ENCODE measurements around the gene CNTNAP5.
"Not testable (repeated sequence)": the region's sequence is repeated elsewhere in the genome, so short reads cannot be mapped to it uniquely, and the experiment has no call there.

Gene CNTNAP5

GRCh38 chr2:124328397-124328796 is 303.3 kb downstream of the CNTNAP5 start:
- Mint-ChIP-seq H3K9me3 (peaks cover 23% of the 10 kb centered on the region), H3K27ac (no peak overlapping the region), H3K4me1 (no peaks in the 10 kb centered on the region), H3K36me3 (no peaks in the 10 kb centered on the region), H3K4me3 (no peak overlapping the region)
- DNase-seq (ENCODE audit: low spot score in 2 of 2) (no peak), ATAC-seq (no peak)

DNA sequence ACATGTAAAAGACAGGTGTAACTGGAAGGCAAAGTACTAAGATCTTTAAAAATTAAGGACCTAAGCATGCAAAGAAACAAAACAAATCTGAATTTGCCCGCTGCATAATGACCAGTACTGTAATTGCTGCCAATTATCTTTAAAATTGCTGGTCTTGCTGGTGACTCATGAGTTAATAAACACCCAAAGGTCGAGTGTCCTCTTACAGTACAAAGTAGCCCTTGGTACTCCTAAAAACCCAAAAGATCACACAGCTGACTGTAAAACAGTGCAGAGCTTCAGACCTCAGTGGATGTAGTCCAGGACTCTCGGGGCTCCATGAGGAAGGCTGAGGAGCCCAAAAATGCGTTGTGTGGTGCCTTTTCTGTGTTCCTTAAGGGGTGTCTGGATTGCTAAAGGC is 308.7 kb downstream of the CNTNAP5 start:
- DNase-seq (ENCODE audit: low spot score in 2 of 2) (no peak), ATAC-seq (no peak)
- H3K9me3 Mint-ChIP-seq = peaks cover 11% of the 10 kb centered on the region
- H3K36me3 Mint-ChIP-seq = no peaks in the 10 kb centered on the region
- no peak overlapping the region for H3K4me3 Mint-ChIP-seq
- no peaks in the 10 kb centered on the region for H3K4me1 Mint-ChIP-seq
- H3K27ac Mint-ChIP-seq = no peak overlapping the region

DNA sequence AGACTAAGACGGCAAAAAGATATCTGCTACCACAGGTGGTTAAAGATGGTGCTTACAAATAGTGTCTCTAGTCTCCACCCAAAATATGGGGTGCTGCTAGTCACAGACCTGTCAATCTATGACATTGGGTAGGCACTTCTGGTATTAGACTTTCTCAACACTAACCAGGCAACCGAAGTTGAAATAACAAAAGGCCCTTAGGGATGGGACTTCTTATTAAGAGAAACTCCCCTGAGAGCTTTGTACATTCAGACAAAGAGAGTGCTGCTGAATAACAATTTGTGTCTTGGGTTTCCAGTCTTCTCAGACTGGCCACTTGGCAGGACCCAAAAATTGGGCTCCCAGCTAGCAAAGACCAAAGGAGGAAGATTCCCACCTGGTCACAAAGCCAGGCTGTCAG is 310.0 kb downstream of the CNTNAP5 start:
- Mint-ChIP-seq H3K9me3 (peaks cover 17% of the 10 kb centered on the region), H3K27ac (no peak overlapping the region), H3K36me3 (no peaks in the 10 kb centered on the region), H3K4me1 (no peaks in the 10 kb centered on the region), H3K4me3 (no peak overlapping the region)
- DNase-seq (ENCODE audit: low spot score in 2 of 2) (no peak), ATAC-seq (no peak)

DNA sequence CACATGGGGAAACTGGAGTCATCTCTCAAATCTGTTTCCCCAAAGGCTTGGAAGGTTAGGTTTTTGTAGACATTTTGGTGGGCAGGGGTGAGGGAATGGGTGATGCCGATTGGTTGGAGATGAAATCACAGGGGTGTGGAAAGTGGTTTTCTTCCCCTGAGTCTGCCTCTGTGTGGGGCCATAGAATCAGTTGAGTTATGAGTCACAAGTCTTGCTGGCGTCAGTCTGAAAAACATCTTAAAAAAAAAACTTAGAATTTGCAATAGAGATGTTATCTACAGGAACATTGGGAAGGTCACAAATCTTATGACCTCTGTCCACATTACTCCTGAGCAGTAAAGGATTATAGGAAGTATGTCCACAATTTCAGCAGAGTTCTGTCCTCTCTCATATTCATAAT is 314.6 kb downstream of the CNTNAP5 start:
- H3K4me3 Mint-ChIP-seq = no peak overlapping the region
- no peak overlapping the region for H3K27ac Mint-ChIP-seq
- DNase-seq (ENCODE audit: low spot score in 2 of 2) = no peak
- ATAC-seq = no peak
- H3K9me3 Mint-ChIP-seq = peaks cover 19% of the 10 kb centered on the region
- no peaks in the 10 kb centered on the region for H3K36me3 Mint-ChIP-seq
- H3K4me1 Mint-ChIP-seq = no peaks in the 10 kb centered on the region

DNA sequence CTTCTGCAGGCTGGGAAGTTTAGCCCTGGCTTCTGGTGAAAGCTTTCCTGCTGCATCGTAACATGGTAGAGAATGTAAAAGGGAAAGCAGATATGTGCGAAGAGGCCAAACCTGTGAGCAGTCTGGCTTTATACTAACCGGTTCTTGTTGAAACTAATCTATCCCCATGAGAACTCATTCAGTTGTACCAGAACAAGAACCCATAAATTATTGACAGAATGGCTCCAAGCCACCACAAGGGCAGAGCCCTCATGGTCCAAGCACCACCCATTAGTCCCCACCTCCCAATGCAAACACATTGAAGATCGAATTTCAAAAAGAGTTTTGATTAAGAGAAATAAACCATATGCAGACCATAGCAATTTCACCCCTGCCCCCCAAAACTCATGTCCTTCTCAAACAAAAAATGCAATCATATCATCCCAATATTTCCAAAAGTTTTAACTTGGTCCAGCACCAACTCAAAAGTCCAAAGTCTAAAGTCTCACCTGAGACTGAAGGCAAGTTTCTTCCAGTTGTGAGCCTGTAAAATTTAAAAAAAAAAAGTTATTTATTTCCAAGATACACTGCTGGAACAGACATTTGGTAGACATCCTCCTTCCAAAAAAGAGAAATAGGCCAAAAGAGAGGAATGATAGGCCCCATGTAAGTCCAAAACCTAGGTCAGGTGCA is 318.9 kb downstream of the CNTNAP5 start:
- peaks cover 8% of the 10 kb centered on the region for H3K9me3 Mint-ChIP-seq
- H3K27ac Mint-ChIP-seq = no peak overlapping the region
- no peak for ATAC-seq
- no peaks in the 10 kb centered on the region for H3K36me3 Mint-ChIP-seq
- no peak overlapping the region for H3K4me3 Mint-ChIP-seq
- no peak for DNase-seq (ENCODE audit: low spot score in 2 of 2)
- no peaks in the 10 kb centered on the region for H3K4me1 Mint-ChIP-seq

DNA sequence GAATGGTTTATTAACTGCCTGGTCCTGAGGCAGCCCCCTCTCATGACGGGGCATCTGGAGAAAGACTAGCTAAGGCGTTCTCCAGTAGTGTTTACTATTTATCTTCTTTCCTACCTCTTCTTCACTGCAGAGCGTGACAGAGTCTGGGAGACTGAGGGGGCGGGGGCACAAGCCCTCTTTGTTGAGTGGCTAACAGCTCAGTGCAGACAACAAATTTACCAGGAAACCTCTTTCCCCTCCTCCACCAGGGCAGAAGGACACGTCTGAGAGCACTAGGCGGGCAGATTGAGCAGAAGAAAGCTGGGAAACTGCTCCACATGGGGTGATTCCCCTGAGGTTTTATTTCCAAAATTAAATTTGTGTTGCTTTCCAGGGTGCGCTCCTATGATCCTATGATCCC is 322.1 kb downstream of the CNTNAP5 start:
- Mint-ChIP-seq H3K36me3 (no peaks in the 10 kb centered on the region), H3K9me3 (peaks cover 3% of the 10 kb centered on the region), H3K4me1 (no peaks in the 10 kb centered on the region), H3K27ac (no peak overlapping the region), H3K4me3 (no peak overlapping the region)
- DNase-seq (ENCODE audit: low spot score in 2 of 2) (no peak), ATAC-seq (no peak)

GRCh38 chr2:124353656-124354055 is 328.6 kb downstream of the CNTNAP5 start:
- Mint-ChIP-seq H3K4me1 (no peaks in the 10 kb centered on the region), H3K27ac (no peak overlapping the region), H3K36me3 (no peaks in the 10 kb centered on the region), H3K9me3 (peaks cover 10% of the 10 kb centered on the region), H3K4me3 (no peak overlapping the region)
- ATAC-seq = no peak
- no peak for DNase-seq (ENCODE audit: low spot score in 2 of 2)

- Mint-ChIP-seq H3K27ac (no peak overlapping the region), H3K9me3 (peaks cover 10% of the 10 kb centered on the region), H3K4me3 (no peak overlapping the region), H3K36me3 (no peaks in the 10 kb centered on the region), H3K4me1 (no peaks in the 10 kb centered on the region)
- DNase-seq (ENCODE audit: low spot score in 2 of 2) = no peak
- no peak for ATAC-seq
These were observed 329.4 kb downstream of the CNTNAP5 start for GRCh38 chr2:124354466-124354865.

GRCh38 chr2:124361966-124362365 is 336.9 kb downstream of the CNTNAP5 start:
- H3K27ac Mint-ChIP-seq; H3K4me3 Mint-ChIP-seq; ATAC-seq; H3K36me3 Mint-ChIP-seq; H3K4me1 Mint-ChIP-seq; DNase-seq (ENCODE audit: low spot score in 2 of 2): not testable (repeated sequence)
- peaks cover 14% of the 10 kb centered on the region for H3K9me3 Mint-ChIP-seq

DNA sequence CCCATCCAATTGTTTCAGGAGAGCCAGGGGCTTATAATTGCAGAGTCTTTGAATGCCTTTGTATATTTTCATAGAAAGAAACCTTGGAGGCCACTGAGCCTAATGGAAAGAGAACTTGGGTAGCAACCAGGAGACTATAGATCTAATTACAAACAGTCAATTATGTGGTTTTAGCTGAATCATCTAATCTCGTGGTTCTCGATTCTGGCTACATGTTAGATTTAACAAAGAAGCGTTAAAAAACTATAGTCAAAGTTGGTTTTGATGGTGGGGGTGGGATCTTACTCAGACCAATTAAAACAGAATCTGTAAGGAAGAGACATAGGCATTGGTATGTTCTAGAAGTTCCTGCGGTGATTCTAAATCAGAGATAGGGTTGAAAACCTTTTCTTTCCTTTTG is 344.1 kb downstream of the CNTNAP5 start:
- Mint-ChIP-seq H3K4me1 (no peaks in the 10 kb centered on the region), H3K9me3 (peaks cover 18% of the 10 kb centered on the region), H3K36me3 (no peaks in the 10 kb centered on the region), H3K4me3 (no peak overlapping the region), H3K27ac (no peak overlapping the region)
- ATAC-seq = no peak
- no peak for DNase-seq (ENCODE audit: low spot score in 2 of 2)

DNA sequence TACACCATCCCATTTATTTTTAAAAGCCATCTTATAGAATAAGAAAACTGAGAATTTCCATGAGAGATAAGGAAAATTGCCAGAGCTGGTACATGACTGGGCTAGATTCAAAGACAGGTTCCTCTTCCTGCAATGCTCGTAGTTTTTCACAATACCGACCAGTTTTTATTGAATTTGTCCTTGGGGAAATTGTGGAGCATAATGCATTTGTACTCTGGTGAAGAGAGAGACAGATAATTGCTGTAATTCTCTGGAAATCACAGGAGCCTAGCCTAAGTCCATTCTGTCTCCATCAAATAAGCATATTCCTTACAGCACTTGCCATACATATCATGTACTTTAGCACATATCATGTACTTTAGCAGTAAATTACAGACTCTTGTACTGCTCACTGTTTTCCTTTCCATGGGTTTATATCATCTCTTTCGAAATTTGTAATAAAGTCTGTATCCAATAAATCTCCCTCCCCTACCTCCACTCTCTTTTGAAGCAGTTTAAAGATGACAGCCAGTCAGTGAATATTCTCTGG is 355.2 kb downstream of the CNTNAP5 start:
- DNase-seq (ENCODE audit: low spot score in 2 of 2) (no peak), ATAC-seq (no peak)
- H3K27ac Mint-ChIP-seq = no peak overlapping the region
- H3K4me1 Mint-ChIP-seq = no peaks in the 10 kb centered on the region
- H3K9me3 Mint-ChIP-seq = peaks cover 8% of the 10 kb centered on the region
- no peaks in the 10 kb centered on the region for H3K36me3 Mint-ChIP-seq
- no peak overlapping the region for H3K4me3 Mint-ChIP-seq

DNA sequence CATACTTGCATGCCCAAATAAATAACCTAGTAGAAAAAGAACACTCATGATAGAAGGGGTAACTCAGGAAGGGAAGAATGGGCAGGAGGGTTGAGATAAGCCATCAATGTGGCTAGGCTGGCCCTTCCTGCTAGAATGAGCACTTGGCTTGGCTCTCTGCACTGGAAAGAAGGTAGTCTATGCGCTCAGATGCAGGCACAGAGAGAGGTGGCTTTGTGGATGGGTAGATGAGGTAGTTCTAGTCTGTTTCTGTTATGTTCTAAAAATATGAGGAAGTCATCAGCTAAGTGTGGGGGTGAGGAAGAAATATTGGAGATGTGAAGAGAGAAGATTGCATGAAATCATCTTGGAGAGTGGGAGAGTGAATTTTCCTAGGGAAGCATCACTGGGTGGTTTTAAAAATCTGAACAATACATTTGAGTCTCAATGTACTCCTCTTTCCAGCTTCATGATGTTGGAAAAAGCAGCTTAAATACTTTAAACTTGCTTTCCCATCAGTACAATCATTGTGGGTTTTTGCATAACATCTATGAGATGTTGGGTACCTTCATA is 357.1 kb downstream of the CNTNAP5 start:
- Mint-ChIP-seq H3K36me3 (no peaks in the 10 kb centered on the region), H3K4me3 (no peak overlapping the region), H3K4me1 (no peaks in the 10 kb centered on the region), H3K27ac (no peak overlapping the region), H3K9me3 (peaks cover 4% of the 10 kb centered on the region)
- DNase-seq (ENCODE audit: low spot score in 2 of 2) (no peak), ATAC-seq (no peak)

DNA sequence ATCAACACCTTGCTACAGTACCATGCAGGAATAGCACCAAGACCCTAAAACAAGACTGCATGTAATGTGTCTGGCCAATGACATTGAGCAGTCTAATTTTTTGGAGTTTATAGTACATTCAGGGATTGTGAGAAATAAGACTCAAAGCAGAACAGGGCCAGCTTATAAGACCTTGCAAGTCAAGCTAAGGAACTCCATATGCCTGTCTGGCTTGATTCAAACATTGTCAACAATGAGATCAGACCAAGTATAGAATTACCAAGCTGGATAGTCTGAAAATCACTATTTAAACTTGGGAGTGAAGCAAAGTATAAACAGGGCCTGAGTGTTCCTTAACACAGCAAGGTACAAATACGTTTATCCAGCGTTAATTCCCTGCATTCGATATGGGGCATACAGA is 370.9 kb downstream of the CNTNAP5 start:
- no peak for ATAC-seq
- H3K4me1 Mint-ChIP-seq = no peaks in the 10 kb centered on the region
- H3K4me3 Mint-ChIP-seq = no peak overlapping the region
- peaks cover 7% of the 10 kb centered on the region for H3K9me3 Mint-ChIP-seq
- no peak overlapping the region for H3K27ac Mint-ChIP-seq
- H3K36me3 Mint-ChIP-seq = no peaks in the 10 kb centered on the region
- no peak for DNase-seq (ENCODE audit: low spot score in 2 of 2)

DNA sequence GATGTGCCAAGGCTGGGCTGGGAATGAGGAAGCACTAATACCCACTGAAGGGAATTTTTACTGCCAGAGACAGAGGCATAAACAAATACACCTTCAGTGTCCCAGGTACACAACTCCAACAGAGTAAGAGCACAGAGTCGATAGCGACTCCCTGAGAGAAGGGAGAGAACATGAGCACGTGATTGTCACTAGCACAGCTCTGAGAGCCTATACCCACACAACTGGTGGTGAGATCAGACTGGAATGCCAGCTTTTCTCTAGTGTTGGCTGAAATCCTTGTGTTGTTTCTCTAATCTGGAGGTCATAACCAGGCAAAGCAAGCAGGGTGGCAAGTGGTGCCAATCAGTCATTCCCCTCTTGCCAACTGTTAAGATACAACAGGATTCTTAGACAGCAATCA is 377.2 kb downstream of the CNTNAP5 start:
- Mint-ChIP-seq H3K36me3 (no peaks in the 10 kb centered on the region), H3K4me1 (no peaks in the 10 kb centered on the region), H3K27ac (no peak overlapping the region), H3K4me3 (no peak overlapping the region), H3K9me3 (peaks cover 9% of the 10 kb centered on the region)
- DNase-seq (ENCODE audit: low spot score in 2 of 2) (no peak), ATAC-seq (no peak)

DNA sequence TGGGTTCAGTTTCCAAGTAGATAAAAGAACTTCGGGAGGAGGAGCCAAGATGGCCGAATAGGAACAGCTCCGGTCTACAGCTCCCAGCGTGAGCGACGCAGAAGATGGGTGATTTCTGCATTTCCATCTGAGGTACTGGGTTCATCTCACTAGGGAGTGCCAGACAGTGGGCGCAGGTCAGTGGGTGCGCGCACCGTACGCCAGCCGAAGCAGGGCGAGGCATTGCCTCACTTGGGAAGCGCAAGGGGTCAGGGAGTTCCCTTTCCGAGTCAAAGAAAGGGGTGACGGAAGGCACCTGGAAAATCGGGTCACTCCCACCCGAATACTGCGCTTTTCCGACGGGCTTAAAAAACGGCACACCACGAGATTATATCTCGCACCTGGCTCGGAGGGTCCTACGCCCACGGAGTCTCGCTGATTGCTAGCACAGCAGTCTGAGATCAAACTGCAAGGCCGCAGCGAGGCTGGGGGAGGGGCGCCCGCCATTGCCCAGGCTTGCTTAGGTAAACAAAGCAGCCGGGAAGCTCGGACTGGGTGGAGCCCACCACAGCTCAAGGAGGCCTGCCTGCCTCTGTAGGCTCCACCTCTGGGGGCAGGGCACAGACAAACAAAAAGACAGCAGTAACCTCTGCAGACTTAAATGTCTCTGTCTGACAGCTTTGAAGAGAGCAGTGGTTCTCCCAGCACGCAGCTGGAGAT is 382.9 kb downstream of the CNTNAP5 start:
- not testable (repeated sequence) for H3K36me3 Mint-ChIP-seq; H3K4me3 Mint-ChIP-seq; DNase-seq (ENCODE audit: low spot score in 2 of 2); ATAC-seq; H3K27ac Mint-ChIP-seq; H3K9me3 Mint-ChIP-seq; H3K4me1 Mint-ChIP-seq

GRCh38 chr2:124424074-124424473 is 399.0 kb downstream of the CNTNAP5 start:
- Mint-ChIP-seq H3K4me1 (no peaks in the 10 kb centered on the region), H3K4me3 (no peak overlapping the region), H3K9me3 (peaks cover 16% of the 10 kb centered on the region), H3K36me3 (no peaks in the 10 kb centered on the region), H3K27ac (no peak overlapping the region)
- DNase-seq (ENCODE audit: low spot score in 2 of 2) = no peak
- ATAC-seq = no peak

All from stimulated activated effector memory CD8-positive, alpha-beta T cell treated with anti-CD3 and anti-CD28 coated beads, Interleukin-12 subunit alpha, Interleukin-12 subunit beta, amount 100 ng/mL, for 72 hours (primary cell).